Measurements from ENCODE around the gene SPINK13. TPM values are rescaled to one million over a fixed set of nuclear protein-coding genes. Genes with fewer than 3 reads are reported as not detected.
"Not testable (repeated sequence)": the region's sequence is repeated elsewhere in the genome, so short reads cannot be mapped to it uniquely, and the experiment has no call there.

The SPINK13 gene
- total RNA-seq, 3 donors from 2014 or later: 0.48 TPM; not detected in 2

DNA sequence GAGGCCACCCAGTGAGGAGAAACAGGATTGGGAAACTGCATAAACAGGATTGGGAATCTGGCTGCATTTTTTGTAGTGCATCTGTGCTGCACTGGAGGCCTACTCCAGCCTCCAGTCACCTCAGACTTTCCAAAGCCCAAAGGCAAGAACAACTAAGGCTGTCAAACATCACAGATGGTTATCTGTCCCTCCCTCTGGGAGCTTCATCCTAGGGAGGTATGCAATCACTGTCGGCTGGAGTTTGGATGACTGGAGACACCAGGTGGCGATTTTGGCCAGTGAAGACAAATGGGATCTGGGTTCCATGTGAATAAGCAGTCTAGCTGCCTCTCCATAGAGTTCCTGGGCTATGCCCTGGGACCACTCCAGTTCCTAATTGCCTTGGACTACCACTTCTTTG is 9.3 kb upstream of the SPINK13 start:
- no peak for DNase-seq (ENCODE audit: low spot score in 2 of 2)
- H3K27ac ChIP-seq: no peak overlapping the region
- H3K4me1 ChIP-seq: no peaks in the 10 kb centered on the region
- H3K4me3 ChIP-seq: no peak overlapping the region
- no peaks in the 10 kb centered on the region for H3K36me3 ChIP-seq
- TF ChIP-seq POLR2A (IDR thresholded peaks at IDR 0.05) (no peak), POLR2AphosphoS5 (IDR thresholded peaks at IDR 0.05) (no peak)
- TF ChIP-seq, protein P1, sequence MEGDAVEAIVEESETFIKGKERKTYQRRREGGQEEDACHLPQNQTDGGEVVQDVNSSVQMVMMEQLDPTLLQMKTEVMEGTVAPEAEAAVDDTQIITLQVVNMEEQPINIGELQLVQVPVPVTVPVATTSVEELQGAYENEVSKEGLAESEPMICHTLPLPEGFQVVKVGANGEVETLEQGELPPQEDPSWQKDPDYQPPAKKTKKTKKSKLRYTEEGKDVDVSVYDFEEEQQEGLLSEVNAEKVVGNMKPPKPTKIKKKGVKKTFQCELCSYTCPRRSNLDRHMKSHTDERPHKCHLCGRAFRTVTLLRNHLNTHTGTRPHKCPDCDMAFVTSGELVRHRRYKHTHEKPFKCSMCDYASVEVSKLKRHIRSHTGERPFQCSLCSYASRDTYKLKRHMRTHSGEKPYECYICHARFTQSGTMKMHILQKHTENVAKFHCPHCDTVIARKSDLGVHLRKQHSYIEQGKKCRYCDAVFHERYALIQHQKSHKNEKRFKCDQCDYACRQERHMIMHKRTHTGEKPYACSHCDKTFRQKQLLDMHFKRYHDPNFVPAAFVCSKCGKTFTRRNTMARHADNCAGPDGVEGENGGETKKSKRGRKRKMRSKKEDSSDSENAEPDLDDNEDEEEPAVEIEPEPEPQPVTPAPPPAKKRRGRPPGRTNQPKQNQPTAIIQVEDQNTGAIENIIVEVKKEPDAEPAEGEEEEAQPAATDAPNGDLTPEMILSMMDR (IDR thresholded peaks at IDR 0.05): no peak
- intact Hi-C loops (cut with DNase I; ENCODE audit: low total_unique reads): no loop called here
- H3K9me3 ChIP-seq: peaks cover 15 to 39% of the 10 kb centered on the region in 2 donors
- H3K27me3 ChIP-seq: no peaks in the 10 kb centered on the region

DNA sequence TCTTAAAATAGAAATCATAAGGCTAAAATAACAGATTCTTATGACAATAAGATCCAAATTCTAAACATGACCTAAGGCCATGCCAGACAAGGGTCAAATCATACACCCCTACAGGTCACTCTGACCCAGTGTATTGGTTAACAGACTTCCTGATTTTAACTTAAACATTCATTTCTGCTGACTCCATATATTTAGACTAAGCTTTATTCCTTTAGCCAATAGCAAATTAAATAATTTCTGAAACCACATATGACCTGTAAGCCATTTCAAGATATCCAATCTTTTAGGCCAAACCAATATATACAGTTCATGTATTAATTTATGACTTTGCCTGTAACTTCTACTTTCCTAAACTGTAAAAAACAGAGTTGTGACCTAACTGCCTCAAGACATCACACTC is 7.4 kb upstream of the SPINK13 start:
- no peaks in the 10 kb centered on the region for H3K27me3 ChIP-seq
- peaks cover 15 to 28% of the 10 kb centered on the region in 2 donors for H3K9me3 ChIP-seq
- no peaks in the 10 kb centered on the region for H3K4me1 ChIP-seq
- H3K36me3 ChIP-seq: no peaks in the 10 kb centered on the region
- DNase-seq (ENCODE audit: low spot score in 2 of 2): no peak
- no peak overlapping the region for H3K27ac ChIP-seq
- H3K4me3 ChIP-seq: no peak overlapping the region
- TF ChIP-seq POLR2A (IDR thresholded peaks at IDR 0.05): no peak
- TF ChIP-seq POLR2AphosphoS5 (IDR thresholded peaks at IDR 0.05): no peak
- TF ChIP-seq, protein P1 (IDR thresholded peaks at IDR 0.05): no peak
- intact Hi-C loops (cut with DNase I; ENCODE audit: low total_unique reads): no loop called here

DNA sequence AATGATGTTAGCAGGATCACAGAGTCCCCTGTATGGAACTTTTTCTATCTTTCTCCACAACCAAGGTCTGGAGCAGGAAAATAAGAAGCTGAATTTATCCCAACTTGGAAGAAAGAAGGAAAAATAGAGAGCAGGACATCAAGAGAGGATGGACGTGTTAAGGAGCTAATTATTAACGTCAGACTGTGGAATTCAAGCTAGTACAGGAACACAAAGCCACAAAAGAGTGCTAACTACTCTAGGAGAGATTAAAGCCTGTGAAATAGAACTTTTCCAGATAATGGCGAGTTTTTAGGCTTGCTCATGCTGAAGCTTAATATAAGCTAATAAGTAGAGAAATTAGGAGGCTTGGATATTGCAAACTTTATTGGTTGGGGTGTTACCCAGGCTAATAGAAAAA is 632 bp upstream of the SPINK13 start:
- Histone ChIP-seq H3K27me3 (no peaks in the 10 kb centered on the region), H3K4me1 (no peaks in the 10 kb centered on the region), H3K9me3 (no peaks in the 10 kb centered on the region), H3K4me3 (no peak overlapping the region), H3K27ac (no peak overlapping the region), H3K36me3 (no peaks in the 10 kb centered on the region)
- TF ChIP-seq POLR2AphosphoS5 (IDR thresholded peaks at IDR 0.05) (no peak), POLR2A (IDR thresholded peaks at IDR 0.05) (no peak)
- TF ChIP-seq, protein P1 (IDR thresholded peaks at IDR 0.05): no peak
- intact Hi-C loops (cut with DNase I; ENCODE audit: low total_unique reads): no loop called here
- no peak for DNase-seq (ENCODE audit: low spot score in 2 of 2)

DNA sequence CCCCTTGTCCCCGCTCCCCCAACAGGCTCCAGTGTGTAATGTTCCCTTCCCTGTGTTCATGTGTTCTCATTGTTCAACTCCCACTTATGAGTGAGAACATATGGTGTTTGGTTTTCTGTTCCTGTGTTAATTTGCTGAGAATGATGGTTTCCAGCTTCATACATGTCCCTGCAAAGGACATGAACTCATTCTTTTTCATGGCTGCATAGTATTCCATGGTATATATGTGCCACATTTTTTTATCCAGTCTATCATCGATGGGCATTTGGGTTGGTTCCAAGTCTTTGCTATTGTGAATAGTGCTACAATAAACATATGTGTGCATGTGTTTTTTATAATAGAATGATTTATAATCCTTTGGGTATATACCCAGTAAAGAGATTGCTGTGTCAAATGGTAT is 6.5 kb downstream of the SPINK13 start:
- H3K4me1 ChIP-seq; H3K4me3 ChIP-seq; H3K27me3 ChIP-seq; H3K36me3 ChIP-seq; intact Hi-C loops (cut with DNase I; ENCODE audit: low total_unique reads); H3K27ac ChIP-seq; DNase-seq (ENCODE audit: low spot score in 2 of 2): not testable (repeated sequence)
- peaks cover 2 to 13% of the 10 kb centered on the region in 2 donors for H3K9me3 ChIP-seq

DNA sequence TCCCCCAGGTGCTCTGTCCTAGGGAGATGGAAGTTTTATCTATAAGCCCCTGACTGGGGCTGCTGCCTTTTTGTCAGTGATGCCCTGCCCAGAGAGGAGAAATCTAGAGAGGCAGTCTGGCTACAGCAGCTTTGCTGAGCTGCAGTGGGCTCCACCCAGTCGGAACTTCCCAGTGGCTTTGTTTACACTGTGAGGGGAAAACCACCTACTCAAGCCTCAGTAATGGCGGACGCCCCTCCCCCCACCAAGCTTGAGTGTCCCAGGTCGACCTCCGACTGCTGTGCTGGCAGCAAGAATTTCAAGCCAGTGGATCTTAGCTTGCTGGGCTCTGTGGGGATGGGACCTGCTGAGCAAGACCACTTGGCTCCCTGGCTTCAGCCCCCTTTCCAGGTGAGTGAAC is 12.3 kb downstream of the SPINK13 start:
- intact Hi-C loops (cut with DNase I; ENCODE audit: low total_unique reads); H3K36me3 ChIP-seq; H3K4me1 ChIP-seq; H3K4me3 ChIP-seq; DNase-seq (ENCODE audit: low spot score in 2 of 2); H3K27me3 ChIP-seq; H3K27ac ChIP-seq: not testable (repeated sequence)
- peaks cover 16% of the 10 kb centered on the region in 2 donors for H3K9me3 ChIP-seq

DNA sequence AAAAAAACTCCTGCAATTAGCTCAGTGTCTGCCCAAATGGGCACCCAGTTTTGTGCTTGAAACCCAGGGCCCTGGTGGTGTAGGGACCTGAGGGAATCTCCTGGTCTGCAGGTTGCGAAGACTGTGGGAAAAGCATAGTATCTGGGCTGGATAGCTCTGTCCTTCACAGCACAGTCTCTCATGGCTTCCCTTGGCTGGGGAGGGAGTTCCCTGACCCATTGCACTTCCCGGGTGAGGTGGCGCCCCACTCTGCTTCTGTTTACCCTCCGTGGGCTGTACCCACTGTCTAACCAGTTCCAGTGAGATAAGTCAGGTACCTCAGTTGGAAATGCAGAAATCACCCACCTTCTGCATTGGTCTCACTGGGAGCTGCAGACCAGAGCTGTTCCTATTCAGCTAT is 12.7 kb downstream of the SPINK13 start:
- intact Hi-C loops (cut with DNase I; ENCODE audit: low total_unique reads); H3K4me1 ChIP-seq; H3K27me3 ChIP-seq; H3K27ac ChIP-seq; DNase-seq (ENCODE audit: low spot score in 2 of 2); H3K4me3 ChIP-seq; H3K36me3 ChIP-seq: not testable (repeated sequence)
- peaks cover 16% of the 10 kb centered on the region in 2 donors for H3K9me3 ChIP-seq
